HepG2 (cell line): ENCODE results near the gene RAPGEF2. TPM values are rescaled to one million over a fixed set of nuclear protein-coding genes. Genes with fewer than 3 reads are reported as not detected.

Experiments used
- ATAC-seq: fragments of 200-7000 bp; cut with Tn5 transposase; 3 replicates; pipeline ENCODE4 v1.9.1; 2020; ENCODE audit warnings: mild to moderate bottlenecking, moderate library complexity
- BruUV-seq: library from RNA; stranded (reverse); fragments of 400-500 nt; replicated peaks from 2 replicates; lab custom pipeline; 2021; lab: Mats Ljungman, UMichigan
- CTCF ChIA-PET: fragments of 300-600 bp; formaldehyde crosslinking; extraction: SDS; loops from one replicate; lab custom pipeline; 2021; ENCODE audit warnings: low total read pairs, inconsistent platforms, low intra/inter-chr PET ratio; lab: Yijun Ruan, JAX
- POLR2A ChIA-PET: fragments of 350-600 bp; sonication (Branson Sonifier 250); formaldehyde crosslinking; loops from one replicate; lab custom pipeline; 2020; ENCODE audit warnings: antibody characterized with exemption, inconsistent platforms; lab: Yijun Ruan, JAX
- DNase-seq: peaks from one replicate; pipeline ENCODE4 v3.0.0-alpha.2; 2015; ENCODE audit warnings: low spot score
- FAIRE-seq: peaks from 3 replicates; lab custom pipeline; 2011; peaks lifted over from hg19 to GRCh38; lab: Jason Lieb, UNC
- H2AFZ ChIP-seq: one replicate; pipeline ENCODE4 v1.6.1; 2011; ENCODE audit warnings: low read length, inconsistent platforms
- H3K27ac ChIP-seq: fragments of 300-600 bp; 3 replicates; pipeline ENCODE4 v1.8.0; 2011; ENCODE audit warnings: mixed run types, mild to moderate bottlenecking, mixed read lengths, low read length, inconsistent platforms; ENCODE audit not compliant: insufficient read depth; ENCODE audit errors: extremely low read length
- H3K27me3 ChIP-seq, 2 experiments: fragments of 200-600 bp in 1 of 2; 2 replicates in 1 of 2; 3 replicates in 1 of 2; pipeline versions ENCODE4 v1.6.0 to v1.8.0; 2011; ENCODE audit warnings: low read length in 2 of 2, mild to moderate bottlenecking in 2 of 2, moderate library complexity in 2 of 2, inconsistent platforms in 1 of 2; ENCODE audit not compliant: insufficient read depth in 2 of 2, control insufficient read depth in 1 of 2
- H3K36me3 ChIP-seq, 2 experiments: fragments of 200-600 bp in 1 of 2; replicated peaks in 1 of 2; 2 replicates in 1 of 2; 3 replicates in 1 of 2; pipeline versions ENCODE4 v1.5.1 to v1.8.0; 2011; ENCODE audit warnings: low read length in 2 of 2, inconsistent platforms in 1 of 2; ENCODE audit not compliant: insufficient read depth in 2 of 2, control insufficient read depth in 1 of 2
- H3K4me1 ChIP-seq: 2 replicates; pipeline ENCODE4 v1.5.1; 2012; ENCODE audit warnings: low read length, inconsistent platforms; ENCODE audit not compliant: insufficient read depth
- H3K4me2 ChIP-seq: 2 replicates; pipeline ENCODE4 v1.6.0; 2011; ENCODE audit warnings: low read depth, low read length, inconsistent platforms
- H3K4me3 ChIP-seq, 3 experiments: fragments of 200-600 bp in 1 of 3; sonication (generic), shearing (Covaris generic) in 1 of 3; replicated peaks in 1 of 3; 2 replicates each; pipeline ENCODE4 v1.5.1; 2011 to 2016; ENCODE audit warnings: low read length in 3 of 3, inconsistent platforms in 2 of 3, low read depth in 2 of 3, mild to moderate bottlenecking in 2 of 3, control low read depth in 1 of 3, mixed read lengths in 1 of 3; ENCODE audit not compliant: insufficient read depth in 1 of 3
- H3K79me2 ChIP-seq: one replicate; pipeline ENCODE4 v1.6.1; 2011; ENCODE audit warnings: low read length, inconsistent platforms; ENCODE audit not compliant: insufficient read depth
- H3K9ac ChIP-seq: 2 replicates; pipeline ENCODE4 v1.6.0; 2011; ENCODE audit warnings: mild to moderate bottlenecking, low read depth, low read length, inconsistent platforms; ENCODE audit not compliant: insufficient read depth
- H3K9me3 ChIP-seq: 2 replicates; pipeline ENCODE4 v1.5.1; 2012; ENCODE audit warnings: mild to moderate bottlenecking, low read length
- H4K20me1 ChIP-seq: 2 replicates; pipeline ENCODE4 v1.6.0; 2011; ENCODE audit warnings: inconsistent platforms, mild to moderate bottlenecking, low read length, moderate library complexity; ENCODE audit not compliant: insufficient read depth
- ARID3A ChIP-seq: IDR thresholded peaks from 2 replicates; pipeline ENCODE4 v1.6.1; 2012; ENCODE audit warnings: low read depth, low read length, improper control_type of control experiment
- CEBPB ChIP-seq: IDR thresholded peaks from 2 replicates; pipeline ENCODE4 v1.6.1; 2011; ENCODE audit warnings: low read depth, low read length, improper control_type of control experiment, borderline replicate concordance
- CEBPG ChIP-seq: IDR thresholded peaks from 2 replicates; pipeline ENCODE4 v1.6.1; 2016
- FOXA3 ChIP-seq: IDR thresholded peaks from 2 replicates; pipeline ENCODE4 v1.6.1; 2016; ENCODE audit warnings: missing genetic modification reagents, missing compliant biosample characterization
- GATAD2A ChIP-seq: IDR thresholded peaks from 2 replicates; pipeline ENCODE4 v1.6.1; 2016
- HNF4A ChIP-seq: sonication (generic); formaldehyde crosslinking; IDR thresholded peaks from 2 replicates; pipeline ENCODE4 v1.4.0; 2020; ENCODE audit warnings: missing genetic modification reagents
- JUN ChIP-seq: sonication (generic); formaldehyde crosslinking; IDR thresholded peaks from 2 replicates; pipeline ENCODE4 v1.4.0; 2020; ENCODE audit warnings: mild to moderate bottlenecking, missing genetic modification reagents
- MIXL1 ChIP-seq: IDR thresholded peaks from 2 replicates; pipeline ENCODE4 v1.6.1; 2016
- MTF1 ChIP-seq: sonication (generic); formaldehyde crosslinking; IDR thresholded peaks from 2 replicates; pipeline ENCODE4 v1.5.0; 2020; ENCODE audit warnings: missing genetic modification reagents
- SAP130 ChIP-seq: IDR thresholded peaks from 2 replicates; pipeline ENCODE4 v1.6.1; 2016; ENCODE audit warnings: low read depth
- SIX4 ChIP-seq: sonication (generic); formaldehyde crosslinking; IDR thresholded peaks from 2 replicates; pipeline ENCODE4 v1.4.0; 2020; ENCODE audit warnings: missing genetic modification reagents
- SOX13 ChIP-seq, 3 experiments: fragments of 450-650 bp in 1 of 3; sonication (generic) in 1 of 3; formaldehyde crosslinking in 1 of 3; IDR thresholded peaks in 2 of 3; conservative IDR thresholded peaks in 1 of 3; 2 replicates each; pipeline versions ENCODE4 v1.5.0 to v1.6.1; 2016 to 2020; ENCODE audit warnings: antibody characterized with exemption in 1 of 3, mild to moderate bottlenecking in 1 of 3, missing compliant biosample characterization in 1 of 3, missing genetic modification reagents in 1 of 3, moderate library complexity in 1 of 3
- ZFYVE20 ChIP-seq: sonication (generic); formaldehyde crosslinking; IDR thresholded peaks from 2 replicates; pipeline ENCODE4 v1.8.0; 2023; ENCODE audit warnings: low read depth, mild to moderate bottlenecking, moderate library complexity, missing genetic modification reagents, borderline replicate concordance
- WGBS: methylation state at CpG from one replicate; pipeline ENCODE4 v1.1.6; 2017; ENCODE audit warnings: low lambda C conversion rate; 5-methylcytosine and 5-hydroxymethylcytosine counted together
- in situ Hi-C: cut with HindIII; loops from 2 replicates; pipeline ENCODE4 v1.10.0; 2017; ENCODE audit warnings: low pct_unique_long_range_greater_than_20kb; ENCODE audit not compliant: extremely low pct_ligation_motif_present
- intact Hi-C: fragments of 100-400 bp; cut with micrococcal nuclease; formaldehyde crosslinking; loops from one replicate; pipeline ENCODE4 v1.10.0; 2022; ENCODE audit not compliant: unreplicated experiment
- polyA plus RNA-seq, 8 experiments: library from polyadenylated mRNA; depleted of rRNA in 3 of 8; stranded (reverse) in 7 of 8; unstranded in 1 of 8; fragments of >200 nt; fragmentation: Illumina TruSeq in 4 of 8; extraction: Trizol in 4 of 8; gene quantifications; 2 replicates each; pipeline versions ENCODE4 v1.2.1 to v1.2.3, GENCODE V29; 2011 to 2016; ENCODE audit warnings: low read depth in 4 of 8, missing spikeins in 1 of 8, mixed read lengths in 1 of 8; ENCODE audit not compliant: insufficient read depth in 1 of 8
- total RNA-seq, 5 experiments: library from RNA; depleted of rRNA; stranded (reverse); fragments of >200 nt; fragmentation: Illumina TruSeq; extraction: Trizol; gene quantifications; 2 replicates each; pipeline ENCODE4 v1.2.3, GENCODE V29; 2016; ENCODE audit warnings: low read depth in 1 of 5
- TF ChIP-seq, protein P1 (sequence below): sonication (generic); formaldehyde crosslinking; conservative IDR thresholded peaks from 2 replicates; pipeline ENCODE4 v1.8.0; 2022; ENCODE audit warnings: mild to moderate bottlenecking, moderate library complexity, missing genetic modification reagents
- TF ChIP-seq, protein P2 (sequence below): IDR thresholded peaks from 2 replicates; pipeline ENCODE4 v1.6.1; 2016; ENCODE audit warnings: missing compliant biosample characterization, missing genetic modification reagents, borderline replicate concordance
- TF ChIP-seq, protein P3 (sequence below), 2 experiments: sonication (generic) in 1 of 2; formaldehyde crosslinking in 1 of 2; IDR thresholded peaks; 2 replicates each; pipeline versions ENCODE4 v1.4.0 to v1.6.1; 2018 to 2020; ENCODE audit warnings: missing genetic modification reagents in 2 of 2, borderline replicate concordance in 1 of 2, low read depth in 1 of 2, mild to moderate bottlenecking in 1 of 2, missing biosample characterization in 1 of 2
- TF ChIP-seq, protein P4 (sequence below): sonication (generic); formaldehyde crosslinking; IDR thresholded peaks from 2 replicates; pipeline ENCODE4 v1.9.0; 2021; ENCODE audit warnings: missing genetic modification reagents, mild to moderate bottlenecking, borderline replicate concordance

RAPGEF2 gene
- total and polyA plus RNA-seq, 2 of the 13 experiments (the other 11 are each of a cell fraction or from before 2014, with no cell fraction given), result 19.2 to 23.0 TPM

- H3K4me3 ChIP-seq, result no peak overlapping the region
- no peak overlapping the region for H2AFZ ChIP-seq
- H3K36me3 ChIP-seq, result peaks cover 9 to 34% of the 10 kb centered on the region in 2 experiments; a peak in 4 of 5 replicates
- no peak overlapping the region for H3K27ac ChIP-seq
- ChIA-PET CTCF (no interaction called here), POLR2A (no interaction called here)
- H3K79me2 ChIP-seq, result no peaks in the 10 kb centered on the region
- no peak overlapping the region for H3K9ac ChIP-seq
- H4K20me1 ChIP-seq, result no peaks in the 10 kb centered on the region
- peaks cover 17% of the 10 kb centered on the region for H3K4me1 ChIP-seq
- DNase-seq, result peak; percentile 69
- 58% methylated on average over 2 of the region's 2 CpGs for WGBS
- no TSS peak for BruUV-seq
- H3K27me3 ChIP-seq, result no peaks in the 10 kb centered on the region
- peak; percentile 79 for ATAC-seq
- no peak overlapping the region for H3K4me2 ChIP-seq
- intact Hi-C loops (loop anchor here (1.0 kb wide), 1 partner anchor 105 kb away; no protein-coding TSS in a partner anchor), in situ Hi-C loops (no loop called here)
- FAIRE-seq, result peak; percentile 44
- no peaks in the 10 kb centered on the region for H3K9me3 ChIP-seq
- TF ChIP-seq HNF4A (peak; percentile 75), SIX4 (CRISPR knock-in tag) (peak; percentile 67; the same call in 1 of the 2 replicates), MIXL1 (CRISPR knock-in tag) (0 out of 2 replicates have a peak, but pooled peaks have one; percentile 14), JUN (no peak), CEBPG (CRISPR knock-in tag) (peak; percentile 96), FOXA3 (CRISPR knock-in tag) (no peak; the same call in 1 of the 2 replicates), MTF1 (CRISPR knock-in tag) (no peak), ZFYVE20 (CRISPR knock-in tag) (no peak), SOX13 (IDR thresholded peaks at IDR 0.05) (no peak), SOX13 (CRISPR knock-in tag; conservative IDR thresholded peaks at IDR 0.05 in 1 of 2, IDR thresholded peaks at IDR 0.05 in 1 of 2) (peak in 1 of 2 experiments; percentile 47; a peak in 1 of 4 replicates), CEBPB (peak; percentile 98), SAP130 (CRISPR knock-in tag) (peak; percentile 47), GATAD2A (peak; percentile 75), ARID3A (peak; percentile 58; the same call in 1 of the 2 replicates)
- TF ChIP-seq, protein P1, sequence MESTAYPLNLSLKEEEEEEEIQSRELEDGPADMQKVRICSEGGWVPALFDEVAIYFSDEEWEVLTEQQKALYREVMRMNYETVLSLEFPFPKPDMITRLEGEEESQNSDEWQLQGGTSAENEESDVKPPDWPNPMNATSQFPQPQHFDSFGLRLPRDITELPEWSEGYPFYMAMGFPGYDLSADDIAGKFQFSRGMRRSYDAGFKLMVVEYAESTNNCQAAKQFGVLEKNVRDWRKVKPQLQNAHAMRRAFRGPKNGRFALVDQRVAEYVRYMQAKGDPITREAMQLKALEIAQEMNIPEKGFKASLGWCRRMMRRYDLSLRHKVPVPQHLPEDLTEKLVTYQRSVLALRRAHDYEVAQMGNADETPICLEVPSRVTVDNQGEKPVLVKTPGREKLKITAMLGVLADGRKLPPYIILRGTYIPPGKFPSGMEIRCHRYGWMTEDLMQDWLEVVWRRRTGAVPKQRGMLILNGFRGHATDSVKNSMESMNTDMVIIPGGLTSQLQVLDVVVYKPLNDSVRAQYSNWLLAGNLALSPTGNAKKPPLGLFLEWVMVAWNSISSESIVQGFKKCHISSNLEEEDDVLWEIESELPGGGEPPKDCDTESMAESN (CRISPR knock-in tag), result 0 out of 2 replicates have a peak, but pooled peaks have one; percentile 54
- TF ChIP-seq, protein P2, sequence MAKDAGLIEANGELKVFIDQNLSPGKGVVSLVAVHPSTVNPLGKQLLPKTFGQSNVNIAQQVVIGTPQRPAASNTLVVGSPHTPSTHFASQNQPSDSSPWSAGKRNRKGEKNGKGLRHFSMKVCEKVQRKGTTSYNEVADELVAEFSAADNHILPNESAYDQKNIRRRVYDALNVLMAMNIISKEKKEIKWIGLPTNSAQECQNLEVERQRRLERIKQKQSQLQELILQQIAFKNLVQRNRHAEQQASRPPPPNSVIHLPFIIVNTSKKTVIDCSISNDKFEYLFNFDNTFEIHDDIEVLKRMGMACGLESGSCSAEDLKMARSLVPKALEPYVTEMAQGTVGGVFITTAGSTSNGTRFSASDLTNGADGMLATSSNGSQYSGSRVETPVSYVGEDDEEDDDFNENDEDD (CRISPR knock-in tag), result peak; percentile 79; the same call in 1 of the 2 replicates
- TF ChIP-seq, protein P3, sequence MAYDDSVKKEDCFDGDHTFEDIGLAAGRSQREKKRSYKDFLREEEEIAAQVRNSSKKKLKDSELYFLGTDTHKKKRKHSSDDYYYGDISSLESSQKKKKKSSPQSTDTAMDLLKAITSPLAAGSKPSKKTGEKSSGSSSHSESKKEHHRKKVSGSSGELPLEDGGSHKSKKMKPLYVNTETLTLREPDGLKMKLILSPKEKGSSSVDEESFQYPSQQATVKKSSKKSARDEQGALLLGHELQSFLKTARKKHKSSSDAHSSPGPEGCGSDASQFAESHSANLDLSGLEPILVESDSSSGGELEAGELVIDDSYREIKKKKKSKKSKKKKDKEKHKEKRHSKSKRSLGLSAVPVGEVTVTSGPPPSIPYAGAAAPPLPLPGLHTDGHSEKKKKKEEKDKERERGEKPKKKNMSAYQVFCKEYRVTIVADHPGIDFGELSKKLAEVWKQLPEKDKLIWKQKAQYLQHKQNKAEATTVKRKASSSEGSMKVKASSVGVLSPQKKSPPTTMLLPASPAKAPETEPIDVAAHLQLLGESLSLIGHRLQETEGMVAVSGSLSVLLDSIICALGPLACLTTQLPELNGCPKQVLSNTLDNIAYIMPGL (CRISPR knock-in tag; IDR thresholded peaks at IDR 0.05; ENCODE audit: borderline replicate concordance in 1 of 2, low read depth in 1 of 2), result no peak
- TF ChIP-seq, protein P4, sequence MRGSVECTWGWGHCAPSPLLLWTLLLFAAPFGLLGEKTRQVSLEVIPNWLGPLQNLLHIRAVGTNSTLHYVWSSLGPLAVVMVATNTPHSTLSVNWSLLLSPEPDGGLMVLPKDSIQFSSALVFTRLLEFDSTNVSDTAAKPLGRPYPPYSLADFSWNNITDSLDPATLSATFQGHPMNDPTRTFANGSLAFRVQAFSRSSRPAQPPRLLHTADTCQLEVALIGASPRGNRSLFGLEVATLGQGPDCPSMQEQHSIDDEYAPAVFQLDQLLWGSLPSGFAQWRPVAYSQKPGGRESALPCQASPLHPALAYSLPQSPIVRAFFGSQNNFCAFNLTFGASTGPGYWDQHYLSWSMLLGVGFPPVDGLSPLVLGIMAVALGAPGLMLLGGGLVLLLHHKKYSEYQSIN (CRISPR knock-in tag), result no peak
Measured at GRCh38 chr4:159341522-159341921, 238.6 kb downstream of the RAPGEF2 start.
